Activated CD4-positive, alpha-beta T cell treated with anti-CD3 and anti-CD28 coated beads, Interleukin-2, amount 10 ng/mL, durations not matched to agents 7 days and 5 days (primary cell): ENCODE results near the gene ZNF221. TPM values are rescaled to one million over a fixed set of nuclear protein-coding genes. Genes with fewer than 3 reads are reported as not detected.
"Not testable (repeated sequence)": the region's sequence is repeated elsewhere in the genome, so short reads cannot be mapped to it uniquely, and the experiment has no call there.

Experiments
- CTCF ChIA-PET: fragments of 350-600 bp; sonication (Branson Sonifier 250); formaldehyde crosslinking; loops from one replicate; lab custom pipeline; 2021; ENCODE audit warnings: antibody characterized with exemption; lab: Charles Lee
- POLR2A ChIA-PET: fragments of 350-600 bp; sonication (Branson Sonifier 250); formaldehyde crosslinking; loops from one replicate; lab custom pipeline; 2021; ENCODE audit warnings: antibody characterized with exemption; lab: Charles Lee
- DNase-seq: peaks from one replicate; pipeline ENCODE4 v3.0.0-alpha.2; 2020
- H3K27ac Mint-ChIP-seq: one replicate; pipeline ENCODE4 v1.8.0; 2021; ENCODE audit warnings: mild to moderate bottlenecking, moderate library complexity, mixed read lengths
- H3K27me3 Mint-ChIP-seq: one replicate; pipeline ENCODE4 v1.8.0; 2021; ENCODE audit warnings: mixed read lengths
- H3K36me3 Mint-ChIP-seq: one replicate; pipeline ENCODE4 v1.8.0; 2021; ENCODE audit warnings: low read depth, mixed read lengths
- H3K4me1 Mint-ChIP-seq: one replicate; pipeline ENCODE4 v1.8.0; 2021; ENCODE audit warnings: mixed read lengths
- H3K4me3 Mint-ChIP-seq: one replicate; pipeline ENCODE4 v1.8.0; 2021; ENCODE audit warnings: mild to moderate bottlenecking, moderate library complexity, mixed read lengths
- H3K9me3 Mint-ChIP-seq: one replicate; pipeline ENCODE4 v1.8.0; 2021; ENCODE audit warnings: mixed read lengths
- total RNA-seq, 2 experiments: library from RNA; stranded (reverse); gene quantifications; one replicate each; pipeline ENCODE4 v1.2.3, GENCODE V29; 2021

Gene ZNF221
- total RNA-seq, 2 experiments from 2014 or later, result 0.99 to 1.0 TPM

GRCh38 chr19:43934055-43934984, 16.7 kb upstream of the ZNF221 start:
- Mint-ChIP-seq H3K27me3 (no peaks in the 10 kb centered on the region), H3K4me3 (peak overlapping the region; percentile 96), H3K27ac (peak overlapping the region; percentile 91), H3K4me1 (peaks cover 21% of the 10 kb centered on the region), H3K36me3 (peaks cover 51% of the 10 kb centered on the region), H3K9me3 (peaks cover 35% of the 10 kb centered on the region)
- DNase-seq, result no peak
- POLR2A ChIA-PET, result no interaction called here
- CTCF ChIA-PET, result interaction anchor here (1.0 to 1.5 kb wide), 2 partner anchors 11 to 17 kb away, joined by 4 to 5 read pairs; partner anchors contain the start of gene ZNF221

- Mint-ChIP-seq H3K4me3 (peak within 1 kb of the TSS; percentile 96), H3K36me3 (peaks cover 43% of the 10 kb centered on the region), H3K27me3 (no peaks in the 10 kb centered on the region), H3K27ac (peak within 1 kb of the TSS; percentile 91), H3K4me1 (peaks cover 21% of the 10 kb centered on the region), H3K9me3 (peaks cover 35% of the 10 kb centered on the region)
- ChIA-PET CTCF (interaction anchor here (0.6 to 1.5 kb wide), 6 partner anchors 10 to 160 kb away, joined by 3 to 5 read pairs (median 4); partner anchors contain the start of gene ZNF221), POLR2A (interaction anchor here (0.6 kb wide), 1 partner anchor 18 kb away, joined by 3 read pairs; no protein-coding TSS in a partner anchor)
- peak; percentile 90 for DNase-seq
These were observed 15.9 kb upstream of the ZNF221 start, which contains the start of gene ZNF45 for GRCh38 chr19:43934985-43935708. Gene ZNF45, minus strand, starts transcription at chr19:43935282. Its CDS starts 13,097 bp downstream, at chr19:43922185.

GRCh38 chr19:43936188-43936587, 14.8 kb upstream of the ZNF221 start:
- CTCF ChIA-PET, result interaction anchor here (1.2 to 1.5 kb wide), 3 partner anchors 9 to 68 kb away, joined by 4 to 5 read pairs (median 4); no protein-coding TSS in a partner anchor
- DNase-seq, result no peak
- Mint-ChIP-seq H3K27me3 (no peaks in the 10 kb centered on the region), H3K9me3 (peaks cover 31% of the 10 kb centered on the region), H3K4me1 (peaks cover 21% of the 10 kb centered on the region), H3K27ac (no peak overlapping the region), H3K36me3 (peaks cover 33% of the 10 kb centered on the region), H3K4me3 (peak overlapping the region; percentile 96)
- POLR2A ChIA-PET, result no interaction called here

GRCh38 chr19:43939557-43940260, 11.3 kb upstream of the ZNF221 start:
- no peak overlapping the region for H3K27ac Mint-ChIP-seq
- DNase-seq, result no peak
- POLR2A ChIA-PET, result no interaction called here
- no peak overlapping the region for H3K4me3 Mint-ChIP-seq
- H3K27me3 Mint-ChIP-seq, result peaks cover 6% of the 10 kb centered on the region
- CTCF ChIA-PET, result interaction anchor here (1.1 kb wide), 1 partner anchor 10 kb away, joined by 3 read pairs; no protein-coding TSS in a partner anchor
- peaks cover 4% of the 10 kb centered on the region for H3K36me3 Mint-ChIP-seq
- peaks cover 31% of the 10 kb centered on the region for H3K9me3 Mint-ChIP-seq
- peaks cover 8% of the 10 kb centered on the region for H3K4me1 Mint-ChIP-seq

- Mint-ChIP-seq H3K27ac (no peak overlapping the region), H3K9me3 (peaks cover 31% of the 10 kb centered on the region), H3K4me3 (no peak overlapping the region), H3K4me1 (peaks cover 3% of the 10 kb centered on the region), H3K27me3 (peaks cover 7% of the 10 kb centered on the region), H3K36me3 (peaks cover 4% of the 10 kb centered on the region)
- POLR2A ChIA-PET, result no interaction called here
- CTCF ChIA-PET, result interaction anchor here (1.1 kb wide), 1 partner anchor 9 kb away, joined by 3 read pairs; no protein-coding TSS in a partner anchor
- DNase-seq, result no peak
These were observed 10.3 kb upstream of the ZNF221 start for GRCh38 chr19:43940719-43941118.

- Mint-ChIP-seq H3K9me3 (peaks cover 27% of the 10 kb centered on the region), H3K36me3 (peaks cover 4% of the 10 kb centered on the region), H3K4me1 (no peaks in the 10 kb centered on the region), H3K27ac (no peak overlapping the region), H3K27me3 (peaks cover 9% of the 10 kb centered on the region), H3K4me3 (no peak overlapping the region)
- CTCF ChIA-PET, result no interaction called here
- POLR2A ChIA-PET, result no interaction called here
- DNase-seq, result no peak
These were observed 9.8 kb upstream of the ZNF221 start for GRCh38 chr19:43941209-43941608.

- Mint-ChIP-seq H3K27me3 (peaks cover 14% of the 10 kb centered on the region), H3K9me3 (peaks cover 34% of the 10 kb centered on the region)
- POLR2A ChIA-PET, DNase-seq, H3K27ac Mint-ChIP-seq, H3K36me3 Mint-ChIP-seq, H3K4me1 Mint-ChIP-seq, CTCF ChIA-PET, H3K4me3 Mint-ChIP-seq: not testable (repeated sequence)
These were observed 3.6 kb upstream of the ZNF221 start for GRCh38 chr19:43947412-43947811.

- H3K4me3 Mint-ChIP-seq, H3K4me1 Mint-ChIP-seq, H3K27ac Mint-ChIP-seq, H3K36me3 Mint-ChIP-seq, DNase-seq, POLR2A ChIA-PET: not testable (repeated sequence)
- CTCF ChIA-PET, result interaction anchor here (0.6 kb wide), 1 partner anchor 9 kb away, joined by 3 read pairs; no protein-coding TSS in a partner anchor
- peaks cover 10% of the 10 kb centered on the region for H3K27me3 Mint-ChIP-seq
- peaks cover 38% of the 10 kb centered on the region for H3K9me3 Mint-ChIP-seq
These were observed 1.2 kb upstream of the ZNF221 start for GRCh38 chr19:43949803-43950202.

- Mint-ChIP-seq H3K4me3 (no peak overlapping the region), H3K36me3 (no peaks in the 10 kb centered on the region), H3K9me3 (peaks cover 34% of the 10 kb centered on the region), H3K27me3 (no peaks in the 10 kb centered on the region), H3K4me1 (peaks cover 4% of the 10 kb centered on the region), H3K27ac (no peak overlapping the region)
- DNase-seq, result no peak
- CTCF ChIA-PET, result no interaction called here
- POLR2A ChIA-PET, result no interaction called here
These were observed 5.8 kb downstream of the ZNF221 start for GRCh38 chr19:43956827-43957226.

- DNase-seq, result no peak
- peaks cover 30% of the 10 kb centered on the region for H3K9me3 Mint-ChIP-seq
- H3K4me3 Mint-ChIP-seq, result no peak overlapping the region
- H3K4me1 Mint-ChIP-seq, result no peaks in the 10 kb centered on the region
- ChIA-PET POLR2A (no interaction called here), CTCF (no interaction called here)
- no peak overlapping the region for H3K27ac Mint-ChIP-seq
- no peaks in the 10 kb centered on the region for H3K27me3 Mint-ChIP-seq
- H3K36me3 Mint-ChIP-seq, result no peaks in the 10 kb centered on the region
These were observed 6.9 kb downstream of the ZNF221 start for GRCh38 chr19:43957891-43958290.

- Mint-ChIP-seq H3K27ac (no peak overlapping the region), H3K4me1 (no peaks in the 10 kb centered on the region), H3K4me3 (no peak overlapping the region), H3K27me3 (no peaks in the 10 kb centered on the region), H3K36me3 (no peaks in the 10 kb centered on the region), H3K9me3 (peaks cover 43% of the 10 kb centered on the region)
- ChIA-PET CTCF (no interaction called here), POLR2A (no interaction called here)
- no peak for DNase-seq
These were observed 9.4 kb downstream of the ZNF221 start for GRCh38 chr19:43960411-43960810.

- Mint-ChIP-seq H3K36me3 (peaks cover 15% of the 10 kb centered on the region), H3K4me3 (no peak overlapping the region), H3K9me3 (peaks cover 60% of the 10 kb centered on the region), H3K4me1 (no peaks in the 10 kb centered on the region), H3K27ac (no peak overlapping the region), H3K27me3 (no peaks in the 10 kb centered on the region)
- ChIA-PET POLR2A (no interaction called here), CTCF (no interaction called here)
- no peak for DNase-seq
These were observed 15.2 kb downstream of the ZNF221 start for GRCh38 chr19:43966079-43966694.
